OCI-M2 (cell line): Measurements from ENCODE around the gene IL17B.

ENCODE experiments used
- DNase-seq: peaks from one replicate; lab custom pipeline; 2025; ENCODE audit not compliant: unreplicated experiment; lab: John Stamatoyannopoulos, UW

The IL17B gene

DNA sequence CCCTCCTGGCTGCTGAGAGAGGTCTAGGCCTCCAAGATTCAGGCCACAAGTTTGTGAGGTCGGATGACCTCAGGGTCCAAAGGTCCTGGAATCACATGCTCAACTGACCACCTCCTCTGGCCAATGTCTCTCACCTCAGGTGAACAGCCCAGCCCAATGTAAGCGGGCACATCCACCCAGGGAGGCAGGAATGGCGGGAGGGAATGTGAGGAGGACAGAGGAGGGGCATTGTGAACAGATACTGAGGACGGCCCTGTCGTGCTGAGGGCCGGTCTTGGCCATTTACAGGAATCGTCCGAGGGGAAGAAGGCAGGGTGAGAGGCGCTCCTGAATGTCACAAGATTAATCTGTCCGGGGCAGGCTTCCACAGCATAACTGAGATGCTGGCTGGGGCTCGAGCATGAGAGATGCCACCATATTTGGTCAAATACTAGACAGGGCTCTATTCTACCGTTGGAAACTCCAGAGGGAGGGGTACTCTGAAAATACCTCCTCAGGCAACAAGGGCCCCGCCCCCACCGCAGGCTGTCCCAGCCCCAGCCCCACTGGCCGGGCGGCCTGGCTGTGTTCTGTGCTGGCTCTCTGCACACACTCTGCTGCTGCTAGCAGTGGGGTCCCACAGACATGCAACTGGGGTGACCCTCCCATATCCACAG is 1.5 kb upstream of the IL17B start:
- no peak for DNase-seq

DNA sequence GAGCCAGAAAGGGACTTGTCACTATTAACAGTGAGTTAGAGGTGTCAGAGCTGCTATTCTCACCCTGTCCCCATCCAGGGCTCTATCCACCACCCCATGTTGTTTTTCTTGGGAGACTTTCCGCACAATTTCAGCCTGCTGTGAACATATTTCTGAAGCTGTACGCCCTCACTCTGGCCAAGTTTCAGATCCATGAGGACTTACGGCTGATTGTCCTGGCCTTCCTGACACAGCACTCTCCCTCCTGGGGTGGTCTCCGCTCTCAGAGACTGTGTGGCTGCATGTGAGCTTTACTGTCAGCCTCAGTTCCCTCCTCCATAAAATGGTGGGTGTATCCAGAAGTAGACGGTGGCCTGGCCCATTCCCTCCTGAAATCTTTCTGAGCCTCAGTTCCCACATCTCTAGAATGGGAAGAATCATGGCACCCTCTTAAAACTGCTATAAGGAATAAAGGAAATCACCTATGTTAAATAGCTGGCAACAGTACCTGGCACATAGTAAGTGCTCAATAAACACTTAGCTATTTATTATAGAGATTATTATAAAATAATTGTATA is 804 bp upstream of the IL17B start:
- no peak for DNase-seq

DNA sequence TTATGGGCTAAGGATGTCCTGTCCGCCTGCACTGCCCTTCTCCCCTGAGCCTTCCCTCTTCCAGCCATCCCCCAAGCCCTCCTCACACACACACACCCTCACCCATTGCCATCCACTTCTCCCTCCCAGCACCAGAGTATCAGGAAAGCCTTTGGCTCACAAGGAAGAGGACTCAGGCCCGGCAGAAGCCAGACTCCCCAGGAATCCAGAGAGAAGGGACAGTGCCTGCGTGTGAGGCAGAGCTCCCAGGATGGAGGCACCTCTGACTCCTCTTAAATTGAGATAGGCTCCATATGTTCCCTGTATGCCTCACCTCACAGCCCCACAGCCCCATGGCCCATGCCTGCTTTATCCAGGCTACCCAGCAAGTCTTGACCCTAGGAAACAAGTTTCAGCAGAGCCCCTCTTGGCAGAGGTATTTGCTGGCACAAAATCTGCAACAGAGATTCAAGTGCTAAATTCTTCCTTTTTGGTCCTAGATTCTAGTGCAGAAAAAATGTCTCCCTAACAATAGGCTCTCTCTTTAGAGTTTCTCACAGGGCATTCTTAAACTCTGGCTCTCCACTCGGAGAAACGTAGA is 761 bp downstream of the IL17B start:
- DNase-seq = no peak

DNA sequence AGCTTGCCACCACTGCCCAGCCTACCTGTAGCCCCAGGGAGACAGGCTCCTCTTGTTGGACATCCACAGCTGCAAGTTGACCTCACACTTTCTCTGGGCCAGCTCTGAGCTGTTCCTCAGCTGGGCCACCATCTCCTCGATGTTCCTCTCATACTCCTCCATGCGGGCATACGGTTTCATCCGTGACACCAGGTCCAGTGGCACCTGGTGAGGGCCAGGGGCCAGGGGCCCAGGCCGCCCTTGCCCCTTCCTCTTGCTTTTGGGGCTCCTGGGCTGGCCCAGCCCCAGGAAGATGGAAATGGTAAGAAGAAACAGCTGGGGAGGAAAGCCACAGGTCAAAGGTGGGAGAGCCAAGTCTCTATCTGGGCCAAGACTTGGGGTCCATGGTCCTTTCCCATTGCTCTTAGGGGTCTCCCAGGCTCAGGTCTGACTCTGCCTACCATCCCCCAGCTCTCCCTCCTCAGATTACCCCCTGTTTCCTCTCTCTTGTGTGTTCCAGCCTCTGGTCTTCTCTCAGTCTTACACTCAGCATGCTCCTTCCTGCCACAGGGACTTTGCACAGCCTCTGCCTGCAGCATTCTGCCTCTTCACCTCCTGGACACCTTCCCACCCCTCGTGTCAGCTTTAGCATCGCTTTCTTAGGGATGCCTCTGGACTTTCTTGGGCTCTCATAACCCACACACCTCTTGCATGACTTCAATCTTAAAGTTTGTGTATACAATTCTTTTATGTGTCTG is 2.2 kb downstream of the IL17B start:
- DNase-seq = no peak

DNA sequence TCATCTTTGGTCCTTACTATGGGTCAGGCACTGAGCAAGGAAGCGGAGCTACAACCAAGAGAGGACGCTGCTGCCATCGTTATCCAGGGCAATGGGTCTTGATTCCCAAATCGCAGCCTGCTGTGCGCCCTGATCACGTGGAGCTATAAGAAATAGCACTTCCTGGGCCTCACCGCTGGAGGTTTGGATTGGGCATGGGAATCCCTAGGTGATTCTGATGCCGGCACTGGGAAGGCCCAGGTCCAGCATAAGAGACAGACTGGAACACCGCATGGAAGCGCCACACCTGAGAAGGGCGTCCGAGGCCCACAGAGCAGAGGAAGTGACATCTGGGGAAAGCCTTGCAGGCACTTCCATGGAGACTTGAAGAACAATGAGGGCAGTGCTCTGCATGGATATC is 3.0 kb downstream of the IL17B start:
- no peak for DNase-seq

DNA sequence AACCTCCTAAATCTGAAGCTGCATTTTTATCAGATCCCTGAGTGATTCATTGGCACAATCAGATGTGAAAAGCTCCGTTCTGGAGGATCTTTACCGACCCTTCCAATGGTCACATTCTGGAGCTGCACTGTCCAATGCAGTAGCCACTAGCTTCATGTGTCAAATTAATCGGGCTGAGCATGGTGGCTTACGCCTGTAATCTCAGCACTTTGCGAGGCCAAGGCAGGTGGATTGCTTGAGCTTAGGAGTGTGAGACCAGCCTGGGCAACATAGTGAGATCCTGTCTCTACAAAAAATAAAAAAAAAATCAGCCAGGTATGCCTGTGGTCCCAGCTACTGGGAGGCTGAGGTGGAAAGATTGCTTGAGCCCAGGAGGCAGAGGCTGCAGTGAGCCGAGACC is 3.7 kb downstream of the IL17B start:
- no peak for DNase-seq

DNA sequence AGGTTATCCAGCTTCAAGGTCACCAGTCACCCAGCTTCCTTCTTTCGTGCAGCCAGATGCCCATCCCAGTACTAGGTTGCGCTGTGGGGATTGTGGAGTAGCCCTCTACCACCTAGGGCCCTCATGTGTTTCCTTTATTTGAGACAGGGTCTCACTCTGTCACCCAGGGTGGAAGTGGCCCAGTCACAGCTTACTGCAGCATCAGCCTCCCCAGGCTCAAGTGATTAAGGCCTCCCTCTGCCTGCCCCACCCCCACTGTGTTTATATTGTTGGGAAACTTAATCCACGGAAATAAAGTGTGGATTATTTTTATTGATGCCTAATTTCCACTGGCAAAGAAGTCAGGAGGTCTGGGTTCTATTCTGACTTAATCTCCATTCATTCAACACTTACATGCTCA is 4.3 kb downstream of the IL17B start:
- no peak for DNase-seq

DNA sequence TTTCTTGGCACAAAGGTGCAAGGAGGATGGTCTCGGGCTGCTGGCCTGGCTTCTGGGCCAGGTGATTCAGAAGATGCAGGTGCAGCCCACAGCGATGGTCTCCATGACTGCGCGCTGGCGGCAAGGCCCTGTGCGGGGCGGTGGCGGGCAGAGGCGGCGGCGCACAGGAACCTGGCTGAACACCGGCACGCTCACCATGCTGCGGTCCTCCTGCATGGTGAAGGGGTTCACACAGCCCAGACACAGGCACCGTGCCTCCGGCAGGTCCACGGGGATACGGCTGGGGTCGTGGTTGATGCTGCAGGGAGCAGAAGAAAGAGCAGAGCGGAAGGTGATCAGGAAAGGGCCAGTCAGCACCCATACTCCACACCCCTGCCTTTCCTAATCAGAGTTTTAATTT is 4.8 kb downstream of the IL17B start:
- DNase-seq = no peak

DNA sequence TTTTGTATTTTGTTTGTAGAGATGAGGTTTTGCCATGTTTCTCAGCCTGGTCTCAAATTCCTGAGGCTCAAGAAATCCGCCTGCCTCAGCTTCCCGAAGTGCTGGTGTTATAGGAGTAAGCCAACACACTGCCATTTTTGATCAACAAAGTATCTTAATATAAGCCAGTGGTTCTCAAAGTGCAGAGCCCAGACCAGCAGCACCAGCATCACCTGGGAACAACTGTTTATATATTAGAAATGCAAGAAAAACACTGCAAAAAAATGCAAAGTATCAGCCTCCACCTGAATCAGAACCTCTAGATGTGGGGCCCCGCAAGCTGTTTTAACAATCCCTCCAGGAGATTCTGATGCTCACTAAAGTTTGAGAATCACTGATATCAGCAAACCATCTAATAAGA is 6.2 kb downstream of the IL17B start:
- no peak for DNase-seq

DNA sequence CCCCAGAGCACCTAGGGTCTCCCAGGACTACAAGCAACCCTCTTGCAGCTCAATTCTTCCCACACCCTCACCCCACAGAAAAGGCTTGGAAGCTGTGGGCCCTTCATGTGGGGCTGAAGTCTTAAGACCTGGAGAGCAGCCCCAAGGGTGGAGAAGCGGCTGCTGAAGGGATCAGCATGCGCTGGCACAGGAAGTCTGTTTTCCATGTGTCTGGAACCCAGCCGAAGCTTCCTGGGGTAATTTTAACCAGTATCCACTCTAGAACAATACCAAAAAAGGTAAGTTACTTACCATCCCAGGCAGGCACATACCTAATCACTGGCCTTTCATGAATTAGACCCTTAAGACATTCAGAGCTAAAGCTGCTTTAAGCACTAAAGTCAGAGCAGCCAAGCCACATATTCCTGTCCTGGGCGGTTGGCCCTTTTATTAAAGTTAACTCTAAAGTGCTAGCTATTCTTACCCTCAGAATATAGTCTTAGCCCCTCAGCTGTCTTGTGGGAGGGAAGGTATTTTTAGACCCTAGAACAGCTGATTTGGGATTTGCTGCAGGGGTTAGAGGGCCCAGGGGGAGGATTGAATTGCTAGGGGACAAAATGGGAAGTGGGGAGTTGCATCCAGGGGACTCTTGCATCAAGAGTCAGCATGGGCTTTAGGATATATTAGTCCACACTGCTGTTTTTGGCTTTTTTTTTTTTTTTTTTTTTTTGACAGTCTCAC is 6.9 kb downstream of the IL17B start:
- no peak for DNase-seq

DNA sequence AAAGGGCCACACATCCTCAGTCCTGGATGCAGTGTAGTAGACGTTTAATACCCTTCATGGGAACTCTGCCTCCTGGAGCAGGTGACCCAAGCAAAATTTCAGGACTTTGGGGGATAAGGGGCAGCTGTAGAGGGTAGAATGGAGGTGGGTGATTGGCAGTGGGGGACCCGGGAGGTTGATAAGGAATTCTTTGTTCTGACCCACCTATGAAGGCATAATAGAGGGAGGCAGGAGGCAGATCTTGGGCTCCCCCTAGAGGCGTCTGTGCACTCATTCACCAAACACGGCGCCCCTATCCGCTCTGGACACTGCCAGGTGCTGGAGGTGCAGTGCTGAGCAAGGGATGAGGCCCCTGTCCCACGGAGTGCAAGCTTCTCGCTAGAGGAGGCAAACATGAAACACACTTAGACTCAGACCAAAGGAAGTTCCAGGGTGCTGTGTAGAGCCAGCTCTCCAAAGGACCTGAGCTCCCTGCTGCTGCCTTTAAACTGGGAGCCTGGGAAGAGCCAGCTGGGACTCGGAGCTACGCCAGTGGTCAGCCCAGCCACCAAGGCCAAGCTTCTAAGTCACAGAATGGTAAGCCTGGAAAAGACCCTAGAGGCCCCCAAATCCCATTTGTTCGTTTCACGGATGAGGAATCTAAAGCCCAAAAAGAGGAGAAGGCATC is 7.7 kb downstream of the IL17B start:
- no peak for DNase-seq

DNA sequence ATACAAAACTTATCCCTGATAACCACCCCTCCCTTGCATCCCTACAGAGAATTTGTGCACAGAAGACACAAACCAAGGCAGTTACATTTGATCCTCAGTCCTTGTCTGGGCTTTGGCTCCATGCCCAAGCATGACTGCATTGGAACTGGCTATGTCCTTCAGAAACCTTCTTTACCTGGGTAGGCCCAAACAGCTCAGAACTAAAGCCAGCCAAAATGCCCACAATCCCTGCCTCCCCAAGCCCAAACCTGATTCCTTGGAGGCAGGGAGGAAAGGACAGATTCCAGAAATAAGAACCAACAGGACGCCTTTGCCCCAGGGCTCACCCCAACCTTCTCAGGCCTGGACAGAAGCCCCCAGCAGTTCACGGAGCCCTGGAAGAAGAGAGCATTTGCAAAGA is 8.2 kb downstream of the IL17B start:
- no peak for DNase-seq

DNA sequence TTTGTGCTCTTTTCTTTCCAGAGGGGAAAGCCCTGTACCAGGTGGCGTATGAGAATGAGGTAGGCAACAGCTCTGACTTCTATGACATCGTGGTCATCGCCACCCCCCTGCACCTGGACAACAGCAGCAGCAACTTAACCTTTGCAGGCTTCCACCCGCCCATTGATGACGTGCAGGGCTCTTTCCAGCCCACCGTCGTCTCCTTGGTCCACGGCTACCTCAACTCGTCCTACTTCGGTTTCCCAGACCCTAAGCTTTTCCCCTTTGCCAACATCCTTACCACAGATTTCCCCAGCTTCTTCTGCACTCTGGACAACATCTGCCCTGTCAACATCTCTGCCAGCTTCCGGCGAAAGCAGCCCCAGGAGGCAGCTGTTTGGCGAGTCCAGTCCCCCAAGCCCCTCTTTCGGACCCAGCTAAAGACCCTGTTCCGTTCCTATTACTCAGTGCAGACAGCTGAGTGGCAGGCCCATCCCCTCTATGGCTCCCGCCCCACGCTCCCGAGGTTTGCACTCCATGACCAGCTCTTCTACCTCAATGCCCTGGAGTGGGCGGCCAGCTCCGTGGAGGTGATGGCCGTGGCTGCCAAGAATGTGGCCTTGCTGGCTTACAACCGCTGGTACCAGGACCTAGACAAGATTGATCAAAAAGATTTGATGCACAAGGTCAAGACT is 11.0 kb downstream of the IL17B start:
- DNase-seq = no peak

DNA sequence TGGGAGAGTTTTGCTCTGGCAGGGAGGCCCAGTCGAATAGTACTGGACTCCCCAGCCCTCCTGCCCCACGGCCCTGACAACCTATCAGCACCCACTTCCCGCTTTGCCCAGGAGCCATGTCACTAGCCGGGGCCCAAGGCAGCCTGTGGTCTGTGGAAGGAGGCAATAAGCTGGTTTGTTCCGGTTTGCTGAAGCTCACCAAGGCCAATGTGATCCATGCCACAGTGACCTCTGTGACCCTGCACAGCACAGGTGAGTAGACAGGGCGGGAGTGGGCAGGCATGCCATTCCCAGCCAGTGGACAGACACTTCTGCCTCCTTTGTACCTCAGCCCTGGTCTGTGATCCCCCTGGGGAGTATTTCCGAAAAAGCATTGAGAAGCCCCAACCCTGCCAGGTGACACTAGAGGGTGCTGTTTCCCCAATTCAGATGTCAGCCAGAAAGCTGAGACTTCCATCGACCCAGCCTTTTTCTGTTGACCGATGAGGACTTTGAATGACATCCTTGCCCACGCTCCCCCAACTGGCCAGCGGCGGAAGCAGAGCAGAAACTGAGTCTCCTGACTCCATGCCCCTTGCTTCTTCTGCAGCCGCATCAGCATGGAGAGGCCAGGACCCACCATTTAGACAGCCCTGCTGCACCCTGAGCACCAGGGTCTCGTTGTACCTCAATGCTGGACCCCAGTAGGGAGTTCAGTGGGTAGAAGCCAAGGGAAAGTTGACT is 11.7 kb downstream of the IL17B start:
- peak; percentile 35 for DNase-seq

DNA sequence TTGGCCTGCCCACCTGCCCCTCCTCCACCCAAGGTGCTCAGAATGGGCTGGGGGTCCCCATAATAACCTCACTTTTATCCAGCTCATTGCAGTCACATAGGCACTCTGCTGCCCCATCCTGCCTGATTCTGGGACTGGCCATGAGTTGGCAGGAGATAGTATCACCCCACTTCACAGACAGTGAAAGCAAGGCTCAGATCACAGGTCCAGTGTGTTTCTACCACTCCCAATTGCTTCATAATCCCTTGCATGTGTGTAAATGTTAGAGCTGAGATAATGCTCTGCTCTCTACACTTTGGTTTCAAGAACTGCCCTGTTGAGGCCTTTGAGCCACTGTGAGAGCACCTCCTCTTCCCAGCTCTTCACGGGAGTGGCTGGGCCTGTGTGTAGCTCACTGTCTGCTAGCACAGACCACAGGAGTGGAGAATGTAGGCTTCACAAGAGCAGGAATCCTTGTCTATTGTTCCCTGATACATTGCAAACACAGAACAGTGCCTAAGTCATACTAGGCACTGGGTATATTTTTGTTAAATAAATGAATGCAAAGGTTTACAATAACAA is 12.8 kb downstream of the IL17B start:
- DNase-seq = no peak

DNA sequence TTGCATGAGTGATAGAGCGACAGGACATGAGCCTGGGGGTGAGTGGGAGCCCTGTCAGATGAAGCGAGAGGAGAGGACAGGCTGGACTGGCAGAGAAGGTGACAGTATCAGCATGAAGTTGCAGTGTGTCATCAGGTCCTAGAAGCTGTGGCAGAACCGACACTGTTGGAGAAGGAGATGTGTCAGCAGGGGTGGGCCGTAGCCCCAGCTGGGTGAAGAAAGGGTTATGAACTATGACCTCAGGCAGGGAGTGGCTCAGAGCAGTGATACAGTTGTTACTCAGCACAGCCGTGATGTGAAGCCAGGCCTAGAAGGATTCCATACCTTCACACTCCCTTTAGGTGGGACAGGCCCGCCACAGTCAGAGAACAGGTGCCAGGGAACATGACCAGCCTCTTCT is 13.7 kb downstream of the IL17B start:
- DNase-seq = no peak

DNA sequence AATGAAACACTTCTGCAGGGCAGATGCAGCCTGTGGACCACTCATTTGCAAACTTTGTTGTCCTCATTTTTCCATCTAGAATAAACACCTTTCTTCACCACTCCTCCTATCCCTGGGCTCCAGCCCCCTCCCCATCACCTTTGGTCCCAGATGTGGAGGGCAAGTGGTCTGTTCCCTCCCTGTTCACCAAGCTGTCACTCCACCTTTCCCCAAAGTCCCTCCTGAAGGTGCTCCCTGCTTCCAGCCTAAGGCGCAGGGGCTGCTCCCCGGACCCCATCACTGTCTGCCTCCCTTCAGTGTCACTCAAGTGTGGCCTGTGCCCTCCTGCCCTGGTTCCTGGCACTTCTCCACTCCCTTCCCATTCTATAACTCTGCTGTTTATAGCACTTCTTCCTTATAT is 14.4 kb downstream of the IL17B start:
- DNase-seq = no peak

DNA sequence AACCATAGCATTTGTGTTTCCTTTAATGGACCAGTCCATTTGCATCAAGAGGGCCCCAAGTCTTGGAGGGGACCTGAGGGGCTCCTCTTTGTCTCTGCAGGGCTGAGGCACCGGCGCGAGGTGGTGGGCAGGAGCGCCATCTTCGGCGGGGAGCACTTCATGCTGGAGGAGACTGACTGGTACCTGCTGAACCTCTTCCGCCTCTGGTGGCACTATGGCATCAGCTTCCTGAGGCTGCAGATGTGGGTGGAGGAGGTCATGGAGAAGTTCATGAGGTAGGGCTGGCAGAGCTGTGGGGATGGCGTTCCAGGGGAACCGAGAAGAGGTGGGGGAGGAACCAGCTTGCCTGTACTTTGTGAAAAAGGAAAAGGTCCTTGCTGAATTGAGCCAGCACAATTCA is 15.2 kb downstream of the IL17B start:
- no peak for DNase-seq

DNA sequence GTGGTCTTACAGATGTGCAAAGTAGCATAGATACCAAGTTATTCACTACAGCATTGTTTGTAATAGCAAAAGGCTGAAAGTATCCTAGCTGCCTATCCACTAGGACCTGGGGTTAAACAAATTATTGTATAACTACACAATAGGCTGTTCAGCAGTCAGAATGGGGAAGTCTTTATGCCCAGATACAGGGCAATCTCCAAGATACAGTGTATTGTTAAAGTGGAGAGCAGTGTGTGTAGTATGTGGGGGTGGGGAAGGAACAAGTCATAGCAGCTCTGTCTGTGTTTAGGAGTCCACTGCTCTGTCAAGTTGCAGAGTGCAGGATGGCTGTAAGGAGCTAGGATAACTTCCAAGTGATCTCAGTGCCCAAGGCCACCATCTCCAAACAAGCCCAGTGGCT is 15.7 kb downstream of the IL17B start:
- DNase-seq = peak; percentile 52

DNA sequence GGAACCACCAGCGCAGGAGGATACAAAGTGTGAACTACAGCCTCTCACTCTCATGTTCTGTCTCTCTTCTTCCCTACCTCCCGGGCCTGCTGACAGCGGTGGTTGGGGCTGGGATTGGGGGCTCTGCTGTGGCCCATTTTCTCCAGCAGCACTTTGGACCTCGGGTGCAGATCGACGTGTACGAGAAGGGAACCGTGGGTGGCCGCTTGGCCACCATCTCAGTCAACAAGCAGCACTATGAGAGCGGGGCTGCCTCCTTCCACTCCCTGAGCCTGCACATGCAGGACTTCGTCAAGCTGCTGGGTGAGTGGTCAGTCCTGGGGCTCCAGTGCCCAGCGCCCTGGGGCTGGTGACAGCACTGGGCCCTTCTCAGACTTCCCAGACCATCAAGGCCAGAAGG is 16.6 kb downstream of the IL17B start:
- no peak for DNase-seq
